Fibroblast of mammary gland (primary cell): ENCODE data around the gene VIPR2.

ENCODE experiments used
- DNase-seq: peaks from one replicate; pipeline ENCODE4 v3.0.0-alpha.2; 2010; ENCODE audit warnings: low read depth
- H3K4me3 ChIP-seq: 2 replicates; pipeline ENCODE4 v1.5.1; 2011; ENCODE audit warnings: low read depth, mild to moderate bottlenecking, low read length, moderate library complexity; ENCODE audit not compliant: control insufficient read depth
- CTCF ChIP-seq: conservative IDR thresholded peaks from 2 replicates; pipeline ENCODE4 v1.5.1; 2011; ENCODE audit warnings: low read depth, low read length, inconsistent platforms; ENCODE audit not compliant: control insufficient read depth, insufficient read depth

The VIPR2 gene

GRCh38 chr7:159015081-159015453 is 129.6 kb downstream of the VIPR2 start:
- no peak for TF ChIP-seq CTCF
- no peak overlapping the region for H3K4me3 ChIP-seq
- DNase-seq = no peak

- no peak for TF ChIP-seq CTCF
- no peak overlapping the region for H3K4me3 ChIP-seq
- DNase-seq = no peak
These were observed 130.2 kb downstream of the VIPR2 start for GRCh38 chr7:159014297-159015062.

GRCh38 chr7:159013825-159014289 is 130.8 kb downstream of the VIPR2 start:
- DNase-seq = no peak
- TF ChIP-seq CTCF = no peak
- no peak overlapping the region for H3K4me3 ChIP-seq

GRCh38 chr7:159013181-159013690 is 131.4 kb downstream of the VIPR2 start:
- no peak overlapping the region for H3K4me3 ChIP-seq
- no peak for TF ChIP-seq CTCF
- DNase-seq = no peak

- DNase-seq = no peak
- H3K4me3 ChIP-seq = no peak overlapping the region
- TF ChIP-seq CTCF = no peak
These were observed 132.2 kb downstream of the VIPR2 start for GRCh38 chr7:159012353-159013069.

- H3K4me3 ChIP-seq = no peak overlapping the region
- DNase-seq = no peak
- TF ChIP-seq CTCF = no peak
These were observed 133.0 kb downstream of the VIPR2 start for GRCh38 chr7:159011722-159012022.
